RCC 7860 (cell line): Measurements from ENCODE around the gene LRRN4CL.
"Not testable (repeated sequence)": the region's sequence is repeated elsewhere in the genome, so short reads cannot be mapped to it uniquely, and the experiment has no call there.

ENCODE experiments used
- DNase-seq: peaks from one replicate; pipeline ENCODE4 v3.0.0-alpha.2; 2015; ENCODE audit warnings: low spot score
- FAIRE-seq: peaks from 2 replicates; lab custom pipeline; 2012; peaks lifted over from hg19 to GRCh38; lab: Jason Lieb, UNC

Gene LRRN4CL

DNA sequence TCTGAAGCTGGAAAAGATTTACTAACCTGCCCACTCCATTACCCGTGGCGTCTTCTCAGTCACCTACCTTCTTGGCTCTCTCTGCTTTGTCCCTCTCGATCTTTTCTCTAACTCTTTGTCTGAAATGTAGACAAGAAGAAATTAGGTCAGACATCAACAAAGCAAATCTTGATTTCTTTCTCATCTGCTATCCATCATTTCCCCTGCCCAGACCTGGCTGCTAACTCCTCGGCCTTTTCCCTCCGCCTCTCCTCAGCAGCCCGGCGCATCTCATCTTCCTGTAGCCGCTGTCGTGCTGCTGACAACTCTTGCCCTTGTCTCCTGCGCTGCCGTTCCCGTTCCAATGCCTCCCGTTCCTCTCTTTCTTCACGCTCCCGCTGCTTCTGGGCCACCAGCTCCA lies 11.6 kb downstream of the LRRN4CL start:
- FAIRE-seq (no peak), DNase-seq (no peak)

DNA sequence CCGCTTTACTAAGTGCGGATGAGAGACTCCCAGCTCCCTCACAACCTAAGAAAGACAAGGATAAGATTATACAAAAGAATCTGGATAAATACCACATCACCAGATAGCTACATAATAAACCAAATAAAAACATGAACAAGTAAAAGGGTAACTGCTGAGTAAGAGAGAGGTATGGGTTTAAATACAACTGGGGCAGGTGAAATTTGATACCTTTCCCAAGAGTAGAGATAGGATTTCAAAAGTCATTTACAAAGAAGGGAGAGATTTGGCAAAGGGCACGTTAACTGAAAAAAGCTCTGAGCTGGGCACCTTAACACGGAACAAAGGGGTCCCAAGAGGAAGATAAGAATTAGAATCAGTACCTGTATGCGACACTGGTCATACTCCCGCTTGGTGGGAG lies 12.2 kb downstream of the LRRN4CL start:
- FAIRE-seq (no peak), DNase-seq (no peak)

DNA sequence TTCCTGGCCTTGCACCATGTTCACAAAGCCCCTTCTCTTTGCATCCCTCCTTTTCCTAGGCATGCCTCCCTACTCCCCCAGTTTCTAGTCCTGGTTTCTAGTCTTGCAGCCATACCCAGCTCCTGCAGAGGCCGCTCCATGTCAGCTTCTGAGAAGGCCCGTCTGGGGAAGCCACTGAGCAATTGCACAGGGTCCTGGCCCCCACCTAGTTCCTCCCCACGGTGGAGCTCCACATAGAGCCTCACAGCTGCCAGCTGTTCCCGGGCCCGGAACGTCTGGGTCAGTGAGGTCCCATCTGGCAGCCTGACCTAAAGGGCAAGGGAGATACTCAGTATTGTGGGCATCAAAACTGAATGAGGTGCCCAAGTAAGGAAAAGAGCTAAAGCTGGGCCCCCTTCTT lies 12.6 kb downstream of the LRRN4CL start:
- DNase-seq (no peak), FAIRE-seq (no peak)

DNA sequence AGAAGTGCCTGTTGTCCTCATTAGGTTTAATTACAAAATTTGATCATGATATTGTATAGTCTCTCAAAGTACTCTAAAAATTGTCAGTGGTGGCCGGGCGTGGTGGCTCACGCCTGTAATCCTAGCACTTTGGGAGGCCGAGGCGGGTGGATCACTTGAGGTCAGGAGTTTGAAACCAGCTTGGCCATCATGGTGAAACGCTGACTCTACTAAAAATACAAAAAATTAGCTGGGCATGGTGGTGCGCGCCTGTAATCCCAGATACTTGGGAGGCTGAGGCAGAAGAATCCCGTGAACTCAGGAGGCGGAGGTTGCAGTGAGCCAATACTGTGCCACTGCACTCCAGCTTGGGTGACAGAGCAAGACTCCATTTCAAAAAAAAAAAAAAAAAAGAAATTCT lies 13.9 kb downstream of the LRRN4CL start:
- not testable (repeated sequence) for FAIRE-seq, DNase-seq

DNA sequence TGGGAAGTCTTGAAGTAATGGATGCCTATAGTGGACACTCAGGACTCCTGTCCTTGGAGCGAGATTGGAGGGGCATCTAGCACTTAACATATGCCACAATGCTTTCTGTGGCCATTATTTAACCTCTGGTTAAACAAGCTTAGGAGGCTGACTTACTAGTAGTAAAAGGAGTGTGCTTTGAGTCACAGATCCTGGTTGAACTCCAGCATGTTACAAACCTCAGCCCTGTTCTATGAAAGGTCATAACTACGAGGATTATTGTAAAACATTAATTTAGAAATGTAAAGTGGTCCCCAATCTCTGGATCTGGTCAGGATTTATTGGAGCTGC lies 16.2 kb downstream of the LRRN4CL start:
- DNase-seq: peak; percentile 5

DNA sequence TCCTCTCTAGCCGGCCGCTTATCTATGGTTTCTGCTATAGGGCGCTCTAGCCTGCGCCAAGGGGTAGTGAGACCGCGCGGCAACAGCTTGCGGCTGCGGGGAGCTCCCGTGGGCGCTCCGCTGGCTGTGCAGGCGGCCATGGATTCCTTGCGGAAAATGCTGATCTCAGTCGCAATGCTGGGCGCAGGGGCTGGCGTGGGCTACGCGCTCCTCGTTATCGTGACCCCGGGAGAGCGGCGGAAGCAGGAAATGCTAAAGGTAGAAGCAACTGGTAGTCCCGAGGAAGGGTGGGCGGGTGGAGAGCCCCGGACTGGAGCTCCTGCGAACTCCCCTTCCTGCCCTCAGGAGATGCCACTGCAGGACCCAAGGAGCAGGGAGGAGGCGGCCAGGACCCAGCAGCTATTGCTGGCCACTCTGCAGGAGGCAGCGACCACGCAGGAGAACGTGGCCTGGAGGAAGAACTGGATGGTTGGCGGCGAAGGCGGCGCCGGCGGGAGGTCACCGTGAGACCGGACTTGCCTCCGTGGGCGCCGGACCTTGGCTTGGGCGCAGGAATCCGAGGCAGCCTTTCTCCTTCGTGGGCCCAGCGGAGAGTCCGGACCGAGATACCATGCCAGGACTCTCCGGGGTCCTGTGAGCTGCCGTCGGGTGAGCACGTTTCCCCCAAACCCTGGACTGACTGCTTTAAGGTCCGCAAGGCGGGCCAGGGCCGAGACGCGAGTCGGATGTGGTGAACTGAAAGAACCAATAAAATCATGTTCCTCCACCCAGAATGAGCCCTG lies 17.5 kb downstream of the LRRN4CL start, which contains the start of the genes LBHD1 and UQCC3:
LBHD1 (minus strand) TSS at position 660 of the 782 bp plus-strand sequence. CDS start 2,236 bp downstream, outside the sequence.
UQCC3 (plus strand) TSS at position 66 of the 782 bp plus-strand sequence; CDS start at position 139, 73 bp downstream.
- DNase-seq: peak; percentile 78
- FAIRE-seq: no peak

More for the DNA sequence above, 16.2 kb downstream of the LRRN4CL start:
- FAIRE-seq: no peak

DNA sequence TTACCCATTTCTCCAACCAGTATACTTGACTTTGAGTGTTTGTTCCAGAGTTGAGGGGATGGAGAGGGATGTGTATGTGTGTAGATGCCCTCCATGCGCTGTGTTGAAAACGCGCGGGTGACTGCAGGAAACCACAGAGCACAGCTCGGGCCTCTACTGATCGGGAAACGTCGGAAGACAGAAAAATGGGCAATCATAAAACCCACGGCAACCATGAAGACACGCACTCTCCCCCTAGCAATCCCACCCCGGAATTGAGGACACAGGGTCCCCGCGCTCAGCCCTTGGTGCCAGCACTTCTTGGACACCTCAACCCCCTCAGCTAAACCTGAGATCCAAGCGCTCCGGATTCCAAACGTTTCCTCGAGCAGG lies 18.1 kb downstream of the LRRN4CL start:
- FAIRE-seq: no peak
- peak; percentile 7 for DNase-seq

DNA sequence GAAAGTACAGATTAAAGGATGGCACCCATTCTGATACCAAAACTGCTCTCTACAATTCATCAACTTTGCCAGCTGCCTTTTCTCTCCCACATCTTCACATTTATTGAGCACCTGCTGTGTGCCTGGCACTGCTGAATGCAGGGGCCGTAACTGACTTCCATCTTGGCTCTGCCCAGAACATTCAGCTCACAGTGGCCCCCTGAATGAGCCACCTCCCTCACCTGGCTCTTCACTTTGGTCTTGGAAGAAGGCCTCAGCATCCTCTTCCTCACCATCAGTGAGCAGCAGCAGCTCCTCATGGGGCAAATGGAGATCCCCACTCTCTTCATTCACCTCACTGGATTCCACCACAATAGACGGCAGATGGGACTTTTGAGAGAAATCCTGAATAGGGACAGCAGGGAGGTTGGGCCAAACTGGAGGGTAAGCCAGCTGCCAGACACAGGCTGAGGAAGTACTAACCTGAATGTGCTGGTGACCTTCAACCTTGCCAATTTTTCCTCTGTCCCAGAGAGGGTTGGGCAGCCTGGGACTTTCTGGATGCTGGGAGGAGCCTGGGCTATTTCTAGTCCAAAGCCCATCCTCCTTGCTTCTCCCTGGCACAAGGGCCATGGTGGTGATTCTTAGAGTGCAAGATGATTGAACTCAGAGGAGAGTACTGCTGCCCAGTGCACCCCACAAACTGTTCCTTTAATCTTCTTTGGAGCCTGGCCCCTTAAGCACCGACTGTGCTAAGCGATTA lies 19.7 kb downstream of the LRRN4CL start:
- FAIRE-seq: no peak
- DNase-seq: peak; percentile 7

DNA sequence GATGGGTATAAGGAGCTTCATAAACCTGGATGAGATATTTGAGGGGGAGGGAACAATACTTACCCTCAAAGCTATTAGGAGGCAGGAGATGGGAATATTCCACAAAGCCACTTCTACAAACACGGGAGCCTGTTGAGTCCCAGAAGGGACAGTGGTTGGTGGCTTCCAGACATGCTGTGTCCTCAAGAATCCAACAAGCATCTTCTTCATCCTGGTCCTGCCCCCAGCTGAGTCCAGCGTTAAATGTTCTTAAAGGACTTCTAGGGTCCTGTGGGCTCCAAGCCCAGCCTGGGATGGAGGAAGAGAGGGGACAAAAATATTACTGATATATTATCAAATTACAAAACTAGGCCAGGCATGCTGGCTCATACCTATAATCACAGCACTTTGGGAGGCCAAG lies 21.9 kb downstream of the LRRN4CL start:
- FAIRE-seq (no peak), DNase-seq (peak; percentile 7)

DNA sequence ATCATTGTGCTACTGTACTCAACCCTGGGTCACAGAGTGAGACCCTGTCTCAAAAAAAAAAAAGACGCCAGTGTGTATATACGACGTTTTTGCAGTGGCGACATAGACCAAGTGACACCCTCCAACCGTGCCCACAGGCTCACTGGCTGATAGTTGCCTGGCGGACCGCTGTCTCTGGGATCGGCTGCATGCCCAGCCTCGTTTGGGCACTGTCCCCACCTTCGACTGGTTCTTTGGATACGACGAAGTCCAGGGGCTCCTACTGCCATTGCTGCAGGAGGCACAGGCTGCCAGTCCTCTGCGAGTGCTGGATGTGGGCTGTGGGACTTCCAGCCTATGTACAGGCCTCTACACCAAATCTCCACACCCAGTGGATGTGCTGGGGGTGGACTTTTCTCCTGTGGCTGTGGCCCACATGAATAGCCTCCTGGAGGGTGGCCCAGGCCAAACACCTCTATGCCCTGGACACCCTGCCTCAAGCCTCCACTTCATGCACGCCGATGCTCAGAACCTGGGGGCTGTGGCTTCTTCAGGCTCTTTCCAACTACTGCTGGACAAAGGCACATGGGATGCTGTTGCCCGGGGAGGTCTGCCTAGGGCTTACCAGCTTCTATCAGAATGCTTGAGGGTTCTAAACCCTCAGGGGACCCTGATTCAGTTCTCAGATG lies 22.9 kb downstream of the LRRN4CL start:
- DNase-seq (no peak), FAIRE-seq (no peak)

DNA sequence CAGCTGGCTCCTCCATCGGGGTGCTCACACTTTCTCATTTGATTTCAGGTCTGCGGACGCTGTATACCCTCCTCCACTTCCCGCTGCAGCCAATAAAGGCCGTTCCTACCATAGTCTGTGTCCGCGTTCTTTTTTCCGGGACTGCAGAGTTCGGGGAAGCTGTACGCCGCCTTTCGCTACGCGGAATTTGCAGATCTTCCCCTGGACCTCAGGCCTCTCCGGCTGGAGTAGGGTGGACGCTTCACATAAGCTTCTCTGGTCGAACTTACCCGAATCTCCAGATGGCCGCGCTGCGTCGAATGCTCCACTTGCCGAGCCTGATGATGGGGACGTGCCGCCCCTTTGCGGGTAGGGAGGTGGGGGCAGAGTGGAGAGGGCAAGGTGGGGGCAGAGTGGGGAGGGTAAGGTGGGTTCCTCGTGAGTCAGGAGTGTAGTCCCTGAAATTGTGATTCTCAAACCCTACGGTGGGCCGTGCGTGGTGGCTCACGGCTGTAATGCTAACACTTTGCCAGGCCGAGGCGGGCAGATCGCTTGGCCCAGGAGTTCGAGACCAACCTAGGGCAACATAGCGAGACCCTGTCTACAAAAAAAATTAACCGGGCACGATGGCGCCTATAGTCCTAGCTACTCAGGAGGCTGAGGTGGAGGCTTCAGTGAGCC lies 23.6 kb downstream of the LRRN4CL start:
- FAIRE-seq: no peak
- peak; percentile 10 for DNase-seq

DNA sequence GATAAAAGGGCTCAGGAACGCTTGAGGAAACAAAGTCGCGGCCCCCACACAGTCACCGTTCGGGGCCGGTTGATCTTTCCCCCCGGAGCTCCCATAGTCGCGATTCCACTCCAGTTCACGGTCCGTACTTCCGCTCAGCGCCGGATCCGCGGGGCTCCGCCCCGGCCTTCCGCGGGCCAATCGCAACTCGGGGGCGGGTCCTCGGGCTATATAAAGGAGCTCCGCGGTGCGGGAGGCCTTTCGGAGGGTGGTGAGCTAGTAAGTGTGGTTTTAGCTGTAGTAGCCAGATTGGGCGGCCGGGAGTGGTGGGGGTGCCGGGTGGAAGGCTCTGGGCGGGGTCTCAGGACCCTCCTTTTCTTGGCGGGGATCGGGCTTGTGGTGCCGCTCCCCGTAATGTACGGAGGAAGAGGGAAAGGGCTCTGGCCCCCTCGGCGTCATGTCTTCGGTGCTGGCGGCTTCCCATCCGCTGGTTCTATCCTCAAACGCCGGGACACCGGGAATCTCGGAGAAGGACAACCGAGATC lies 24.2 kb downstream of the LRRN4CL start, which contains the start of the genes C11orf98 and CSKMT:
C11orf98 (minus strand) TSS at position 136 of the 524 bp plus-strand sequence; CDS start at position 95, 41 bp downstream.
CSKMT (plus strand) TSS at position 238 of the 524 bp plus-strand sequence. CDS start 568 bp downstream, outside the sequence.
- peak; percentile 23 for FAIRE-seq
- peak; percentile 83 for DNase-seq

DNA sequence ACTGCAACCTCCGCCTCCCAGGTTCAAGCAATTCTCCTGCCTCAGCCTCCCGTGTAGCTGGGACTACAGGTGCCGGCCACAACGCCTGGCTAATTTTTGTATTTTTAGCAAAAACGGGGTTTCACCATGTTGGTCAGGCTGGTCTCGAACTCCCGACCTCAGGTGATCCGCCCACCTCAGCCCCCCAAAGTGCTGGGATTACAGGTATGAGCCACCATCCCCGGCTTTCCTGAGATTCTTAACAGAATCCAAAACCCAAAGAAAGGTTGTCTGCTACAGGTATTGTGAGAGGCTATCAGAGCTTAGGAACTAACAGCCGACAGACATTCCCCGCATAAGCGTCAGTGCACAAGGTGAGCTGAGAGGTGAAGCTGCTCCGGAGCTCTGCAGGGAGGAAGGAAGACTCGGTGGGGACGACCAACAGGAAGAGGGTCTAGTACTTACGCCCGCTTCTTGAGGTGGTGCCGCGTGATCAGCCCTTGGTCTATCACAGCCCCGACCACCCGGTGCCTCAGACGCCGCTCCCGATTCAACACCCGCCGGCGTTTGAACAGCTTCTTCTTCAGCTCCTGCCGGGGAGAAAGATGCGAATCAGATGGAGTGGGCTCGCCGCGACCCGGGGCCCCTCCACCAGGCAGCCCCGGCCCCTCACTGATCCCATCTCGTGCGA lies 24.8 kb downstream of the LRRN4CL start:
- peak; percentile 40 for DNase-seq
- no peak for FAIRE-seq

DNA sequence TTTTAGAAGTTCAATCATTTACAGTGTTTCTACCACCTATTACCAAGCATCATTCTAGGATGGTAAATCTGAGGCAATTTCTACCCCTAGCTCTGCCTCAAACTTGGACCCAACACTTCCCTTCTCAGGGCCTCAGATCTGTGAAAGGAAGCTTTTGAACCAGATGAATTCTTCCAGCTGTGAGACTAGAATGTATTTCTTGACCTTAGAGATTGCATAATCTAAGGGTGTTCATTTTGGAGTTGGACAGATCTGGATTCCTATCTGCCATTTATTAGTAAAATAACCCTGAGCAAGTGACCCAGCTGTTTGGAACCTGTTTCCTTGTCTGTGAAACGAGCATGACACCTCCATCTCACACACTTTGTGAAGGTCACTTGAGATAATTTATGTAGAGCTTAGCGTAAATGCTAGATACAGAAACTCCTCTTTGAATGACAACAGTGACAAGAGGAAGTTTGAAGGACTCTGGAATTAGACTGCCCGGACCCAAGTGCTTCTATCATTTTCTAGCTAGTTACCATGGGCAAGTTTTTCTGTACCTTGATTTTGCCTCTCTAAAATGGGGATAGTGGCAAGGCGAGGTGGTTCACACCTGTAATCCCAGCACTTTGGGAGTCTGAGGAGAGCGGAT lies 32.4 kb downstream of the LRRN4CL start:
- FAIRE-seq: no peak
- DNase-seq: no peak

DNA sequence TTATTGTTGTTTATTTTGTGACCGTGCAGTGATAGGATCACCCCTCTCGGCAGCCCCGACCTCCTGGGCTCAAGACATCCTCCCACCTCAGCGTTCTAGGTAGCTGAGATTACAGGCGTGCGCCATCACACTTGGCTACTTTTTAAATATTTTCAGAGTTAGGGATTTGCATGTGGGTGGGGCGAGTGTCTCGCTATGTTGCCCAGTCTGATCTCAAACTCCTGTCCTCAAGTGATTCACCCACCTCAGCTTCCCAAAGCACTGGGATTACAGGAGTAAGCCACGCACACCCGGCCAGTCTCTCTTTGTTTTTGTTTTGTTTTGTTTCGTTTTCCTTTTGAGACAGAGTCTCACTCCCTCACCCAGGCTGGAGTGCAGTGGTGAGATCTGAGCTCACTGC lies 35.0 kb downstream of the LRRN4CL start:
- FAIRE-seq (no peak), DNase-seq (no peak)

DNA sequence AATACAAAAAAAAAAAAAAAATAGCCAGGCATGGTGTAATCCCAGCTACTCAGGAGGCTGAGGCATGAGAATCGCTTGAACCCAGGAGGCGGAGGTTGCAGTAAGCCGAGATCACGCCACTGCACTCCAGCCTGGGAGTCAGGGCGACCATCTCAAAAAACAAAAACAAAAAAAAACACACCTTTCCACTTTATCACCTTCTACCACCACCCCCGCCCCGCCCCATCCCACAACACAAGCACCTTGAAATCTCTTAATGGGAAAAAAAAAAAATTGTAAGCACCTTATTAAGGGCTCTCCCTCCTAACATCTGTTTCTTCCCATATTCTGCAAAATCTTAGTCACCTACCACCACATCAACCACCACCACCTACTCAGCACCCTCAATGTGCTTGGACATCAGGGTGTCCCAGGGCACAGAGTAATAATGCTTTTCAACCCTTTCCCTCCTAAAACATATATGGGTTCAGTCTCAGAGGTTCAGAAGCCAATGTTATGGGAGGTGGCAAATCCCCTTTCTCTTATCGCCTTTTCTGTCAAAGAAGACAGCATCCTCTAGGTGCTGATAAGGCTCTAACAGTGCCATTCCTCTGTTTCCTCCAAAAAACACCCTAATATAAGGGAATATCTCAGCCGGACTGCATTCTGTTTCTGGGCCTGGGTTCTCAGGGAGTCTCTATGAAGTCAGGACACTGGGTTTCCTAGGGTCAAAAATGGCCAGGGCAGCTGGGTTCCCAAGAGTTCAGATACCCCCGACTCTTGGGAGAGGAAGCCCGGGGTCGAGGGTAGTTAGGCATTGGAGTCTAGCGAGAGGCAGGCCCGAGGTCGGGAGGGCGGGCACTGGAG lies 36.9 kb downstream of the LRRN4CL start:
- no peak for FAIRE-seq
- no peak for DNase-seq

DNA sequence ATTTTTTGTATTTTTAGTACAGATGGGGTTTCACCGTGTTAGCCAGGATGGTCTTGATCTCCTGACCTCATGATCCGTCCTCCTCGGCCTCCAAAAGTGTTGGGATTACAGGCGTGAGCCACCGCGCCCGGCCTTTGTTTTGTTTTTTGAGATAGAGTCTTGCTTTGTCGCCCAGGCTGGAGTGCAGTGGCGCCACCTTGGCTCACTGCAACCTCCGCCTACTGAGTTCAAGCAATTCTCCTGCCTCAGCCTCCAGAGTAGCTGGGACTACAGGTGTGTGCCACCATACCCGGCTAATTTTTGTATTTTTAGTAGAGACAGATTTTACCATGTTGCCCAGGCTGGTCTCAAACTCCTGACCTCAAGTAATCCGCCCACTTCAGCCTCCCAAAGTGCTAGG lies 39.0 kb downstream of the LRRN4CL start:
- FAIRE-seq: not testable (repeated sequence)

DNA sequence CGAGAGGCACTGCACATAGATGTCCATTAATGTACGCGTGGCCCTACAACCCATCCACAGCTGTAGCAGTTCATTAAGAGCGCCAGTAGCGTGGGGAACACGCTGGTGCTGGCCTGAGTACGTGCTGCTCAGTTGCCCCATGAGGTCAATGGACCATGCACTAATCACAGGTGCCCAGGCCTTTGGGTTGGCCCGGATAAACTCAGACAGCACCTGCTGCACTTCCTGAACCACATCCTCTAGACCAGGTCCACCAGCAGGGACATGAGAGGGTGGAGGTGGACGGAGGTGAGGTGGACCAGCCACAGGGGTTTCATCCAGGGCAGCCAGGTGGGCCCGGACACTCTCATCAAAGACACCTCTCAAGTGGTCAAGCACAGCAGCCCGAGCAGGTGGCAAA lies 39.8 kb downstream of the LRRN4CL start:
- no peak for FAIRE-seq
- no peak for DNase-seq

More for the DNA sequence above, 39.0 kb downstream of the LRRN4CL start:
- DNase-seq: not testable (repeated sequence)

DNA sequence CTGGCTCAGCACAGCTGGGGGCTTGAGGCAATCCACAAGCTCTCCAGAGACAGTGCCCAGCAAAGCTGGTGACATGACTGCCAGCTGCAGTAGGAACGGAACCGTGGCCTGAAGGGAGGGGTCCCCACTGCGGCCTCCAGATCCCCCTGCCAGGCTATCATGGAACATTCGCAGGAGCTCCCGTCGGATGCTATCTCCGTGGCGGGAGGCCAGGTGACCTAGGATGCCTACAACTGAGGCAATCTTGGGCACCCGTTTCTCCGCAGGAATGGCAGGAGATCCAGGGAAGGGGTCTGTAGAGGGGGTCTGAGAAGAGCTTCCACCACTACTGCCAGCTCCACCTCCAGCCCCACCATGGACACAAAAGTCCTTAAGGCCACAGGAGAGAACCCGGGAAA lies 40.4 kb downstream of the LRRN4CL start:
- FAIRE-seq: no peak
- DNase-seq: no peak
